GM19324 (cell line): ENCODE results near the gene SAT2.
A peak's percentile ranks its signal among the peaks of the same experiment; 100 is the strongest.
"Not testable (repeated sequence)": the region's sequence is repeated elsewhere in the genome, so short reads cannot be mapped to it uniquely, and the experiment has no call there.

Experiments used
- ATAC-seq: cut with Tn5 transposase; IDR thresholded peaks from one replicate; pipeline ENCODE4 v1.9.1; 2021; ENCODE audit warnings: mild to moderate bottlenecking, moderate library complexity; ENCODE audit not compliant: unreplicated experiment, low FRiP score

The SAT2 gene

GRCh38 chr17:7636163-7636562, 8.5 kb upstream of the SAT2 start:
- no peak for ATAC-seq

GRCh38 chr17:7634384-7634783, 6.8 kb upstream of the SAT2 start:
- ATAC-seq: no peak

GRCh38 chr17:7633093-7633492, 5.5 kb upstream of the SAT2 start:
- ATAC-seq: no peak

GRCh38 chr17:7632492-7632894, 4.9 kb upstream of the SAT2 start:
- no peak for ATAC-seq

- ATAC-seq: no peak
Observed at GRCh38 chr17:7631398-7632380, 4.1 kb upstream of the SAT2 start.

- no peak for ATAC-seq
Observed at GRCh38 chr17:7629939-7630571, 2.4 kb upstream of the SAT2 start, which contains the start of gene SHBG. SHBG (plus strand) TSS chr17:7630135; CDS start chr17:7630173, 38 bp downstream.

GRCh38 chr17:7626956-7627249, 718 bp downstream of the SAT2 start:
- ATAC-seq: no peak

- ATAC-seq: no peak
Observed at GRCh38 chr17:7626307-7626706, 1.3 kb downstream of the SAT2 start.

- ATAC-seq: not testable (repeated sequence)
Observed at GRCh38 chr17:7625749-7626148, 1.9 kb downstream of the SAT2 start.

- ATAC-seq: no peak
Observed at GRCh38 chr17:7623661-7624060, 4.0 kb downstream of the SAT2 start.

- no peak for ATAC-seq
Observed at GRCh38 chr17:7620835-7621234, 6.8 kb downstream of the SAT2 start.

GRCh38 chr17:7618608-7619007, 9.0 kb downstream of the SAT2 start:
- no peak for ATAC-seq

GRCh38 chr17:7615265-7615747, 12.3 kb downstream of the SAT2 start:
- no peak for ATAC-seq

- peak; percentile 89 for ATAC-seq
Observed at GRCh38 chr17:7614425-7615264, 13.0 kb downstream of the SAT2 start, which contains the start of gene FXR2. FXR2 (minus strand) TSS chr17:7614897; CDS start chr17:7614532, 365 bp downstream.

GRCh38 chr17:7613769-7614424, 13.7 kb downstream of the SAT2 start:
- no peak for ATAC-seq

- ATAC-seq: no peak
Observed at GRCh38 chr17:7612294-7612640, 15.4 kb downstream of the SAT2 start.

- no peak for ATAC-seq
Observed at GRCh38 chr17:7611635-7612293, 15.9 kb downstream of the SAT2 start.

- no peak for ATAC-seq
Observed at GRCh38 chr17:7610641-7611040, 17.0 kb downstream of the SAT2 start.

- ATAC-seq: no peak
Observed at GRCh38 chr17:7606280-7606679, 21.3 kb downstream of the SAT2 start.

- not testable (repeated sequence) for ATAC-seq
Observed at GRCh38 chr17:7597561-7597960, 30.1 kb downstream of the SAT2 start.
